Liver (tissue), 3 donors: ENCODE measurements around the gene CCS.

Experiments used
- ATF3 ChIP-seq: IDR thresholded peaks from 2 replicates; pipeline ENCODE4 v1.6.1; 2016; ENCODE audit warnings: antibody characterized with exemption
- CTCF ChIP-seq: fragments of 150-350 bp; IDR thresholded peaks from 2 replicates; pipeline ENCODE4 v1.5.1; 2017; ENCODE audit warnings: improper control_type of control experiment, low read depth, low read length; ENCODE audit not compliant: missing input control
- EGR1 ChIP-seq, 2 donors: IDR thresholded peaks; 2 replicates each; pipeline ENCODE4 v1.6.1; 2016 to 2018; ENCODE audit warnings: antibody characterized with exemption in 2 of 2, low read depth in 2 of 2
- FOXA1 ChIP-seq: IDR thresholded peaks from 2 replicates; pipeline ENCODE4 v1.6.1; 2016; ENCODE audit warnings: antibody characterized with exemption
- GABPA ChIP-seq, 2 donors: IDR thresholded peaks in 1 of 2; conservative IDR thresholded peaks in 1 of 2; 2 replicates each; pipeline ENCODE4 v1.6.1; 2016; ENCODE audit warnings: antibody characterized with exemption in 2 of 2, mild to moderate bottlenecking in 1 of 2, moderate library complexity in 1 of 2
- JUND ChIP-seq, 2 donors: IDR thresholded peaks; 2 replicates each; pipeline ENCODE4 v1.6.1; 2016; ENCODE audit warnings: antibody characterized with exemption in 2 of 2
- MAX ChIP-seq: IDR thresholded peaks from 2 replicates; pipeline ENCODE4 v1.6.1; 2016; ENCODE audit warnings: antibody characterized with exemption
- RAD21 ChIP-seq, 2 donors: IDR thresholded peaks; 2 replicates each; pipeline ENCODE4 v1.6.1; 2016; ENCODE audit warnings: antibody characterized with exemption in 2 of 2, mild to moderate bottlenecking in 2 of 2
- SP1 ChIP-seq: IDR thresholded peaks from 2 replicates; pipeline ENCODE4 v1.6.1; 2018; ENCODE audit warnings: antibody characterized with exemption, mild to moderate bottlenecking
- TAF1 ChIP-seq: conservative IDR thresholded peaks from 2 replicates; pipeline ENCODE4 v1.6.1; 2016; ENCODE audit warnings: antibody characterized with exemption, mild to moderate bottlenecking
- YY1 ChIP-seq: IDR thresholded peaks from 2 replicates; pipeline ENCODE4 v1.6.1; 2016; ENCODE audit warnings: antibody characterized with exemption, mild to moderate bottlenecking
- TF ChIP-seq, protein P1 (sequence below): IDR thresholded peaks from 2 replicates; pipeline ENCODE4 v1.6.1; 2016; ENCODE audit warnings: antibody characterized with exemption, mild to moderate bottlenecking
- TF ChIP-seq, protein P2 (sequence below): IDR thresholded peaks from 2 replicates; pipeline ENCODE4 v1.6.1; 2016; ENCODE audit warnings: antibody characterized with exemption
- donor health status: healthy.
- donor health status: healthy.

GRCh38 chr11:66629356-66629755 lies 36.4 kb downstream of the CCS start:
- TF ChIP-seq EGR1 (IDR thresholded peaks at IDR 0.05; ENCODE audit: low read depth in 2 of 2) = no peak
- no peak for TF ChIP-seq CTCF
- TF ChIP-seq RAD21 (IDR thresholded peaks at IDR 0.05) = no peak
- TF ChIP-seq JUND (IDR thresholded peaks at IDR 0.05) = no peak
- TF ChIP-seq, protein P1, sequence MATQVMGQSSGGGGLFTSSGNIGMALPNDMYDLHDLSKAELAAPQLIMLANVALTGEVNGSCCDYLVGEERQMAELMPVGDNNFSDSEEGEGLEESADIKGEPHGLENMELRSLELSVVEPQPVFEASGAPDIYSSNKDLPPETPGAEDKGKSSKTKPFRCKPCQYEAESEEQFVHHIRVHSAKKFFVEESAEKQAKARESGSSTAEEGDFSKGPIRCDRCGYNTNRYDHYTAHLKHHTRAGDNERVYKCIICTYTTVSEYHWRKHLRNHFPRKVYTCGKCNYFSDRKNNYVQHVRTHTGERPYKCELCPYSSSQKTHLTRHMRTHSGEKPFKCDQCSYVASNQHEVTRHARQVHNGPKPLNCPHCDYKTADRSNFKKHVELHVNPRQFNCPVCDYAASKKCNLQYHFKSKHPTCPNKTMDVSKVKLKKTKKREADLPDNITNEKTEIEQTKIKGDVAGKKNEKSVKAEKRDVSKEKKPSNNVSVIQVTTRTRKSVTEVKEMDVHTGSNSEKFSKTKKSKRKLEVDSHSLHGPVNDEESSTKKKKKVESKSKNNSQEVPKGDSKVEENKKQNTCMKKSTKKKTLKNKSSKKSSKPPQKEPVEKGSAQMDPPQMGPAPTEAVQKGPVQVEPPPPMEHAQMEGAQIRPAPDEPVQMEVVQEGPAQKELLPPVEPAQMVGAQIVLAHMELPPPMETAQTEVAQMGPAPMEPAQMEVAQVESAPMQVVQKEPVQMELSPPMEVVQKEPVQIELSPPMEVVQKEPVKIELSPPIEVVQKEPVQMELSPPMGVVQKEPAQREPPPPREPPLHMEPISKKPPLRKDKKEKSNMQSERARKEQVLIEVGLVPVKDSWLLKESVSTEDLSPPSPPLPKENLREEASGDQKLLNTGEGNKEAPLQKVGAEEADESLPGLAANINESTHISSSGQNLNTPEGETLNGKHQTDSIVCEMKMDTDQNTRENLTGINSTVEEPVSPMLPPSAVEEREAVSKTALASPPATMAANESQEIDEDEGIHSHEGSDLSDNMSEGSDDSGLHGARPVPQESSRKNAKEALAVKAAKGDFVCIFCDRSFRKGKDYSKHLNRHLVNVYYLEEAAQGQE = no peak
- no peak for TF ChIP-seq ATF3
- TF ChIP-seq, protein P2, sequence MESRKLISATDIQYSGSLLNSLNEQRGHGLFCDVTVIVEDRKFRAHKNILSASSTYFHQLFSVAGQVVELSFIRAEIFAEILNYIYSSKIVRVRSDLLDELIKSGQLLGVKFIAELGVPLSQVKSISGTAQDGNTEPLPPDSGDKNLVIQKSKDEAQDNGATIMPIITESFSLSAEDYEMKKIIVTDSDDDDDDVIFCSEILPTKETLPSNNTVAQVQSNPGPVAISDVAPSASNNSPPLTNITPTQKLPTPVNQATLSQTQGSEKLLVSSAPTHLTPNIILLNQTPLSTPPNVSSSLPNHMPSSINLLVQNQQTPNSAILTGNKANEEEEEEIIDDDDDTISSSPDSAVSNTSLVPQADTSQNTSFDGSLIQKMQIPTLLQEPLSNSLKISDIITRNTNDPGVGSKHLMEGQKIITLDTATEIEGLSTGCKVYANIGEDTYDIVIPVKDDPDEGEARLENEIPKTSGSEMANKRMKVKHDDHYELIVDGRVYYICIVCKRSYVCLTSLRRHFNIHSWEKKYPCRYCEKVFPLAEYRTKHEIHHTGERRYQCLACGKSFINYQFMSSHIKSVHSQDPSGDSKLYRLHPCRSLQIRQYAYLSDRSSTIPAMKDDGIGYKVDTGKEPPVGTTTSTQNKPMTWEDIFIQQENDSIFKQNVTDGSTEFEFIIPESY = no peak
- TF ChIP-seq SP1 = no peak
- no peak for TF ChIP-seq TAF1
- no peak for TF ChIP-seq YY1
- no peak for TF ChIP-seq MAX
- no peak for TF ChIP-seq GABPA (IDR thresholded peaks at IDR 0.05 in 1 of 2, conservative IDR thresholded peaks at IDR 0.05 in 1 of 2)
- TF ChIP-seq FOXA1 = no peak
